Lung (tissue), 12 donors: ENCODE measurements around the gene HES7. TPM values are rescaled to one million over a fixed set of nuclear protein-coding genes. Genes with fewer than 3 reads are reported as not detected.

Experiments
- ATAC-seq: fragments of 200-7000 bp; cut with Tn5 transposase; one replicate; pipeline ENCODE4 v1.9.1; 2020; ENCODE audit warnings: moderate number of reproducible peaks; ENCODE audit not compliant: insufficient read depth, low FRiP score
- DNase-seq, 3 donors: peaks; one replicate each; pipeline ENCODE4 v3.0.0-alpha.2; 2013 to 2017
- H3K27ac ChIP-seq, 2 donors: one replicate each; pipeline ENCODE4 v1.5.1; 2013; ENCODE audit warnings: mild to moderate bottlenecking in 2 of 2, moderate library complexity in 2 of 2, control low read depth in 1 of 2, inconsistent platforms in 1 of 2, low read depth in 1 of 2, low read length in 1 of 2
- H3K27me3 ChIP-seq, 3 donors: one replicate each; pipeline ENCODE4 v1.5.1; 2013; ENCODE audit warnings: low read length in 2 of 3; ENCODE audit not compliant: control insufficient read depth in 3 of 3, insufficient read depth in 3 of 3
- H3K36me3 ChIP-seq, 4 donors: one replicate each; pipeline ENCODE4 v1.5.1; 2013; ENCODE audit warnings: low read length in 4 of 4, mild to moderate bottlenecking in 1 of 4, moderate library complexity in 1 of 4; ENCODE audit not compliant: control insufficient read depth in 4 of 4, insufficient read depth in 4 of 4
- H3K4me1 ChIP-seq, 5 donors: one replicate each; pipeline ENCODE4 v1.5.1; 2013; ENCODE audit warnings: low read length in 5 of 5, mild to moderate bottlenecking in 2 of 5, moderate library complexity in 1 of 5; ENCODE audit not compliant: control insufficient read depth in 5 of 5, insufficient read depth in 5 of 5
- H3K4me3 ChIP-seq: one replicate; pipeline ENCODE4 v1.5.1; 2013; ENCODE audit warnings: mild to moderate bottlenecking, control low read depth, moderate library complexity
- H3K9ac ChIP-seq, 2 donors: one replicate each; pipeline ENCODE4 v1.5.1; 2013; ENCODE audit warnings: low read length in 2 of 2, control low read depth in 1 of 2; ENCODE audit not compliant: insufficient read depth in 1 of 2
- H3K9me3 ChIP-seq, 4 donors: one replicate each; pipeline ENCODE4 v1.5.1; 2013; ENCODE audit warnings: low read length in 3 of 4, mild to moderate bottlenecking in 1 of 4, moderate library complexity in 1 of 4; ENCODE audit not compliant: control insufficient read depth in 4 of 4, insufficient read depth in 3 of 4
- WGBS, 2 donors: extraction: QIAGEN DNeasy Blood & Tissue Kit; methylation state at CpG; one replicate each; pipeline ENCODE4 v1.1.7; 2013; 5-methylcytosine and 5-hydroxymethylcytosine counted together
- polyA plus RNA-seq, 2 donors: library from polyadenylated mRNA; stranded (reverse); fragments of 200-250 nt; gene quantifications; one replicate each; pipeline ENCODE4 v1.2.1, GENCODE V29; 2013
- total RNA-seq, 2 donors: library from RNA; depleted of rRNA in 1 of 2; stranded (reverse); fragments of >200 nt in 1 of 2; gene quantifications; one replicate each; pipeline ENCODE4 v1.2.1, GENCODE V29; 2014 to 2021
- TF ChIP-seq, protein P1 (sequence below): IDR thresholded peaks from 2 replicates; pipeline ENCODE4 v1.5.1; 2012; ENCODE audit warnings: mild to moderate bottlenecking; ENCODE audit errors: control extremely low read depth, extremely low read depth
- donor health status: control.
- donor health status: control.
- donor health status: Bipolar disorder and iron deficiency.
- donor health status: healthy.
- donor health status: DM: yes; HTN: yes; CAD: no.

HES7 gene
- total and polyA plus RNA-seq, 4 donors: 0.22 to 0.55 (median 0.28) TPM; not detected in 1

DNA sequence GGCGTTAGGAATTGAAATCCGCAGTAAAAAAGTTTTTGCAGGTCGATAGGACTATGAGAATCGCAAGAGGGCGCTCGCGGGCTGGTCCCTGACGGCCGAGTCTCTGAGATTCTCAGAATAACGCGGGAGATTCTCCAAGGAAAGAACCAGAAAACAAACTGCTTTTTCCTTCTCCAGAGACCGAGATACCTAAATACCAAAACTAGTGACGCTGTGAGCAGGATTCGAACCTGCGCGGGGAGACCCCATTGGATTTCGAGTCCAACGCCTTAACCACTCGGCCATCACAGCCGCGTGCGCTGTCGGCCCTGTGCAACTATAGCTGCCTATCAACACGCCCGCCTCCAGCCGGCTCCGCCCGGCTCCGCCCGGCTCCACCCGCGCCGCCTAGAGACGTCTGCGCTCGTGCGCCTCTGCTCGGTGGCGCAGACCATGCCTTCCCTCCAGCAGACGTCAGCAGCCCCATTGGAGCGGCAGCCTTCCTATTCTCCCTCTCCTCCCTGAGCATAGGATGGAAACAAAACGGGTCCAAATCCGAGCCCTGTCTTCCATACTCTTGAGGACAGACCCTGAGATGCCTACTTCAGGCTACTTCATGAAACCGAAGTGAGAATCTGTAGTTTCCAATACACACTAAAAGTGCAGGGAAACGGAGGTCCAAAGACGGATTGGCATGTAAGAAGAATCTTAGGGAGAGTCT lies 14.9 kb upstream of the HES7 start:
- Histone ChIP-seq H3K27ac (peak overlapping the region; percentile 54 to 85), H3K9me3 (no peaks in the 10 kb centered on the region), H3K4me3 (no peak overlapping the region), H3K27me3 (no peaks in the 10 kb centered on the region), H3K36me3 (peaks cover 13 to 40% (median 27%) of the 10 kb centered on the region in 4 donors), H3K4me1 (peaks cover 0 to 11% (median 2%) of the 10 kb centered on the region in 5 donors), H3K9ac (peak overlapping the region in 1 of 2 donors; percentile 96)
- DNase-seq (peak; percentile 99 to 100 (median 99)), ATAC-seq (peak; percentile 93)
- WGBS, 2 donors: 0 to 1% methylated on average over 42 to 46 of the region's 46 CpGs
- TF ChIP-seq, protein P1, sequence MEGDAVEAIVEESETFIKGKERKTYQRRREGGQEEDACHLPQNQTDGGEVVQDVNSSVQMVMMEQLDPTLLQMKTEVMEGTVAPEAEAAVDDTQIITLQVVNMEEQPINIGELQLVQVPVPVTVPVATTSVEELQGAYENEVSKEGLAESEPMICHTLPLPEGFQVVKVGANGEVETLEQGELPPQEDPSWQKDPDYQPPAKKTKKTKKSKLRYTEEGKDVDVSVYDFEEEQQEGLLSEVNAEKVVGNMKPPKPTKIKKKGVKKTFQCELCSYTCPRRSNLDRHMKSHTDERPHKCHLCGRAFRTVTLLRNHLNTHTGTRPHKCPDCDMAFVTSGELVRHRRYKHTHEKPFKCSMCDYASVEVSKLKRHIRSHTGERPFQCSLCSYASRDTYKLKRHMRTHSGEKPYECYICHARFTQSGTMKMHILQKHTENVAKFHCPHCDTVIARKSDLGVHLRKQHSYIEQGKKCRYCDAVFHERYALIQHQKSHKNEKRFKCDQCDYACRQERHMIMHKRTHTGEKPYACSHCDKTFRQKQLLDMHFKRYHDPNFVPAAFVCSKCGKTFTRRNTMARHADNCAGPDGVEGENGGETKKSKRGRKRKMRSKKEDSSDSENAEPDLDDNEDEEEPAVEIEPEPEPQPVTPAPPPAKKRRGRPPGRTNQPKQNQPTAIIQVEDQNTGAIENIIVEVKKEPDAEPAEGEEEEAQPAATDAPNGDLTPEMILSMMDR: peak; percentile 73

DNA sequence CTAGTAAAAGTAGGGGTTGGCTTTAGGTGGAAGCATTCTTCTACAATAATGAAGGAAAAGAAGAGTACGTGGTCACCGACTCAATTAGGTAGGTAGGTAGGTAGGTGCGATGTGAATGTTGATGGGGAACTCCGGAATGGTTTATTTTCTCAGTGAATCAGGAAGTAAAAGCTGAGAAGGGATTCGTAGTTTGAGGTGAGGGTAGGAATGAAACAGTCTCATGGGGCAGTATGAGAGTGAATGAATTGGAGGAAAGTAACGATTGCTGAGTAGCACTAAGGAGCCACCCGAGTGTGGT lies 14.4 kb upstream of the HES7 start:
- WGBS, 2 donors: 1 to 2% methylated on average over 7 of the region's 7 CpGs
- Histone ChIP-seq H3K36me3 (peaks cover 13 to 35% (median 23%) of the 10 kb centered on the region in 4 donors), H3K9me3 (no peaks in the 10 kb centered on the region), H3K4me3 (no peak overlapping the region), H3K4me1 (peaks cover 0 to 11% (median 2%) of the 10 kb centered on the region in 5 donors), H3K9ac (peak overlapping the region in 1 of 2 donors; percentile 96), H3K27me3 (no peaks in the 10 kb centered on the region), H3K27ac (peak overlapping the region in 1 of 2 donors; percentile 85)
- TF ChIP-seq, protein P1: no peak
- DNase-seq (no peak), ATAC-seq (no peak)

DNA sequence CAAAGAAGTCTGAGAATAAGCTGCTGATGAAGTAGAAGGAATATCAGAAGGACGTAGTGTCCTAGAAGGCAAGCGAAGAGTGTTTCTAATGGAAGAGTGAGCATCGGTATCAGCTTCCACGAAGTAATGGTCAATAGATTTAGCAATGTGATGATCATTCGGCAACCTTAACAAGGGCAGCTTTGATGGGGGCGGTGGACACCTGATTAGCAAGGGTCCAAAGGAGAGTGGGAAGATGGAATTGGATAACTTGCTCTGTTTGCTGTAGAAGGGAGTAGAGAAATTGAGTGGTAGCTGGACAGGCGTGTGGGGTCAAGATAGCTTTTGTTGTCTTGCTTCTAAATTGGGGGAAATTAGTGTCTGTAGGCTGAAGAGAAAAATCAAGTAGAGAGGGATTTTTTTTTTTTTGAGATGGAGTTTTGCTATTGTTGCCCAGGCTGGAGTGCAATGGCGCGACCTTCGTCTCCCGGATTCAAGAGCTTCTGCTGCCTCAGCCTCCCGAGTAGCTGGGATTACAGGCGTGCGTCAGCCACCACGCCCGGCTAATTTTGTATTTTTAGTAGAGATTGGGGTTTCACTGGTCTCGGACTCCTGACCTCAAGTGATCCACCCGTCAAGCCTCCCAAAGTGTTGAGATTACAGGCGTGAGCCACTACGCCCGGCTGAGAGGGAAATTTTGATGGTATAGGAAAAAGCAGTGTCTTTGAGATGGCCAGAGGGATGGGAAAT lies 13.9 kb upstream of the HES7 start:
- no peak for ATAC-seq
- Histone ChIP-seq H3K27ac (no peak overlapping the region), H3K9me3 (no peaks in the 10 kb centered on the region), H3K36me3 (peaks cover 13 to 30% (median 21%) of the 10 kb centered on the region in 4 donors), H3K27me3 (no peaks in the 10 kb centered on the region), H3K4me3 (no peak overlapping the region), H3K4me1 (peaks cover 0 to 11% (median 2%) of the 10 kb centered on the region in 5 donors), H3K9ac (peak overlapping the region in 1 of 2 donors; percentile 96)
- 22 to 33% methylated on average over 21 of the region's 21 CpGs for WGBS, 2 donors
- DNase-seq: no peak
- TF ChIP-seq, protein P1: no peak
